HG02840 (cell line): ENCODE results near the gene SLC25A14.

Experiments used
- ATAC-seq: cut with Tn5 transposase; IDR thresholded peaks from one replicate; pipeline ENCODE4 v1.9.1; 2021; ENCODE audit warnings: mild to moderate bottlenecking, moderate library complexity, moderate number of reproducible peaks; ENCODE audit not compliant: unreplicated experiment, low FRiP score

SLC25A14 gene

DNA sequence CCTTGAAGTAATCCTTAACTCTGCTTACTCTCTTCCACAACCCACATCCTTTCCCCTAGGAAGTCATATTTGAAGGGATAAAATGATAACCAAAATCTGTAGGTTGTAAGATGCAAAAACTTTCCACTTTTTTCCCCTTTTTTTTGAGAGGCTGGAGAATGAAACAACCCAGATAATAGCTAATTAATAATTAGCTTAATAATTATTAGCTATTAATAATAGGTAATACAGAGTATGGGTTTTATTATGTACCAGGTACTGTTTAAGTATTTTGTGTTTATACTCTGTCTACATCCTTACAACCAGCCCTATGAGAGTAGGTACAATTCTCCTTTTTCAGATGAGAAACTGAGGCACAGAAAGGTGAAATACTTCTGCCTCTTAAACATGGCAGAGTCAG lies 36.4 kb downstream of the SLC25A14 start:
- ATAC-seq, result no peak

DNA sequence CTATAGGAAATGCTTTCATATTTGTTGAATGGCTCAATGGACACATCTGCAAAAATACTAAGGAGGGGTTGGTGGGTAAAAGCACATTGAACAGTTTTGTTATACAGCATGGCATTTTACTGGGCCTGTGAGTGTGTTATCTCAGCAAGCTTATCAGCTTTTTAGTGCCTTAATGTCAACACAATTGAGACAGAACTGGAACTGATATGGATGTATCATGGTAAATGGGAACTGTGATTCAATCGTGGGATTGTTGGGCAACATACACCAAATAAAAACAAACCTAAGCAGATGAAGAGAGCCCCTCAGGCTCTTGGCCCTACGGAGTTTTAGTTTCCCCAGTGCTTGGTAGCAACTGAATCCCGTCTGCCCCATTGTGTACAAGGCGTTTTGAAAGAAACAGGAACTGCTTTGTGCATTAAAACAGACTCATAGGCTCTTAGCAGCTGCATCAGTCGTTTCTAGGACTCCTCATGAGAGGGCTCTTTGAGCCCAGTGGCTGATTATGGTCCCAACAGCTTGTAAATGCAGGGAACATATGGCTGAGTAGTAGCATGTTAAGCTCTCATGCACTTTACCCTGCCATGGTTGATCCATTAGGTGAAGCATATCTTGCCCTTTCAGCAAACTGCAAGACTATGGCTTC lies 38.4 kb downstream of the SLC25A14 start:
- no peak for ATAC-seq

DNA sequence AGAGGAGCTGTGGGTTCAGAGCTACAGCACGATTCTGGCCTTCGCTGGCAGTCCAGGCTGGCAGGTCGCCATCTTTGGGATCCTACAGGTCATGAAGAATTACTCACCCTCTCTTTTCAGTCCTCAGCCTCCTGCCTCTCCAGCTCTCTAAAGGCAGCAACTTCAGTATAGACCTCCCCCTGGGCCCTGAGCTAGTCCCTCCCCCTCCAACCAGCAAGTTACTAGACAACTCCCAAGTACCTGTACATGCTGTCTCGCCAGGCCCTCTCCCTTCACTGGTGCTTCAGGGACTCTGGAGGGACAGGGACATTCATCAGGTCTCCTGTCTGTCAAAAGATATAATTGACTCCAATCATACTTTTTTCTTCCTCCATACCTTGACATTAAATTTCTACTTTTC lies 45.8 kb downstream of the SLC25A14 start, which contains the start of gene GPR119:
TSS of gene GPR119 (minus strand) at position 155 of the 400 bp plus-strand sequence. CDS start 227 bp downstream, outside the sequence.
- ATAC-seq, result no peak

DNA sequence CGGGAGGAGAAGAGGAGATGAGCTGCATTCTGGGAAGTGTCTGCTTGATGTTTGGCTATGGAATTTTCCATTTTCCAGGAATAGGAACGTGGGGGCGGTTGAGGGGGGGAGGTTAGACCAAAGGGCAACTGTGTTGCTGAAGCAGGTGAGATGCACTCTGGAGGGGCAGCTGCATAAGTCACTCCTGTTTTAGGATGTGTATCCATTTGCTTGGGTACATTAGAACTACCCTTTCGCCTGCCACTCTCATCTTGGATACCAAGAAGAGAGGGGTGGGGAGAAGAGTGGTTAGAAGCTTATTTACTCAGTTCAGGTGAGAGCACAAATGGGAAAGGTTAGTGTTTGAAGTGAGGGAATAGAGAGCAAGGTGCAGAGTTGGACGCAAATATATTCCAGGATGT lies 46.7 kb downstream of the SLC25A14 start:
- ATAC-seq, result no peak

DNA sequence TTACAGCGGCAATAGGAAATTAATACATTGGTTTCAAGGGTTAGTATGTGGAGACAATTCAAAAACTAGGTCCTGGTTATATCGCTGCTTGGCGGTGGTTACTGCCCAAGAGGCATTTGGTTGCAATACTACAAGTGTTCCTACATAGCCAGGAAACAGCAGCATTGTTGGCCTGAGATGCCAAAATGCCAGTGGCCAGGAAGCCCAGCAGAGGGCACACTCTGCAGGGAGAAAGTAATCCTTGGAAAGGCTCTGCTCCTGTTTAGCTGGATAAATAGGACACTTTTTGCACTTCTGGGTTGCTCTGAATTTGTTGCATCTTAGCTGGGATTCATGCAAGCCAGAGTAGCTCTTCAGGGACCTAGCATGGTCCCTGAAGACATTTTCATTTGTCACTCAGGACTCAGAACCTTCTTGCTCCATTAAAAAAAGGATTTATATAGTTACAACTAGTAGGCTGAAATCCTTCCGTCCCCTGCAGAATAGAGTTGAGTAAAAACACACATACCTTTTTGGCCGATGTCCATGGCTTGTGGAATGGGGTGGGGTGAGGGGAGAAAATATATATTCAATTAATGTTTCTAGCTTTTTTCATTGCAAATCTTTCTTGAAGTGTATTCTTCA lies 53.8 kb downstream of the SLC25A14 start:
- ATAC-seq, result no peak

DNA sequence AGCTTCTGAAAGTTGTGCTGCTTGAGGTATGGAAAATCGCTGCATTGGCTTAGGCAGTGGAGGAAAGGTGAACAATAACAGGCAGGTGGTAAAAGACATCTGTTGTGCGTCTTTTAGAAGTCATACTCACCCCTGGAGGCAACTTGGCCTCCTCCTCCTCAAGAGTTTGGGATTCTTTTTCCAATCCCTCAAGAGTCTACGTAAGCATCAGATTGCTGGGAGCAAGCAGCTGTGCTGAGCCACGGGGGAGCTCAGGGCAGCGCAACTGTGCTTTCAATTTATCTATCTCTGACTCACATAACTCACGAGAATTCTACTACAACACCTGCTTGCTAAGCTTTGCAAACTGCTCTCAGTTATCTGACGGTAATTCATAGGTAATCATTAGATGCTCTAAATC lies 55.6 kb downstream of the SLC25A14 start:
- ATAC-seq, result no peak

DNA sequence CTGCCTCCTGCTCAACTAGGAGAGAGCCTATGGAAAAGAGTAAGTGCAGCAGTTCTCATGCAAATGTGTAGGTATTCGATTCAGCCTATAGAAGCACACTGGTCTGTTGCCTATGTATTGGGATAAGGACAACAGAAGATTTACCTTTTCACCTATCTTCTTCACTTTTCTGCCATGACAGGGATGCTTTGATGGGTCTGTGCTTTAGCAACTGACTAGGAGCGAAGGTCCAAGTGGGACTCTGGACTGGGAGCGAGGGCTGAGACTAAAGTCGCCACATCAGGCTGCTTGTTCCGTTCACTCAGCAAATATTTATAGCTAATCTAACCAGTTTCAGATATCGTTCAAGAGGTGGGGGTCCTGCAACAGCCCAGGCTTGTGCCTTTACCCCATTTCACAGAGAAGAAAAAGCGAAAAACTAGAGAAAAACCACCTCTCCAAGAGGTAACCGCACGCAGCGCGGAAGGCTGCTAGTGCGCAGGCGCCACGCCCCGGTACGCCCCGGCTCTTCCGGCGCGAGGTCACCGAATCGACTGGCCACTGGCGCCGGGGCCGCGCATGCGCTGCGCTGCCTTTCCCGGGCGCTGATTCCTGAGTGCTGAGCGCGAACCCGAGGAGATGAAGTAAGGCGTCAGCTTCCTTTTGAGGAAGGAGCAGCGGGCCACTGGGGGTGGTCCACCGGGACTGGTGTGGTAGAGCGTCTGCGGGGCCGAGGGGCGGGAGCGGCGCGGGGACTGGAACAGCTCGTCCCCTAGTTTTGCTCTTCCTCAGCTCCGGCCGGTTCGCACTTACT lies 61.9 kb downstream of the SLC25A14 start, which contains the start of gene RBMX2:
TSS of gene RBMX2 (plus strand) at position 573 of the 793 bp plus-strand sequence. CDS start at position 619, 46 bp downstream.
- ATAC-seq, result peak; percentile 93

DNA sequence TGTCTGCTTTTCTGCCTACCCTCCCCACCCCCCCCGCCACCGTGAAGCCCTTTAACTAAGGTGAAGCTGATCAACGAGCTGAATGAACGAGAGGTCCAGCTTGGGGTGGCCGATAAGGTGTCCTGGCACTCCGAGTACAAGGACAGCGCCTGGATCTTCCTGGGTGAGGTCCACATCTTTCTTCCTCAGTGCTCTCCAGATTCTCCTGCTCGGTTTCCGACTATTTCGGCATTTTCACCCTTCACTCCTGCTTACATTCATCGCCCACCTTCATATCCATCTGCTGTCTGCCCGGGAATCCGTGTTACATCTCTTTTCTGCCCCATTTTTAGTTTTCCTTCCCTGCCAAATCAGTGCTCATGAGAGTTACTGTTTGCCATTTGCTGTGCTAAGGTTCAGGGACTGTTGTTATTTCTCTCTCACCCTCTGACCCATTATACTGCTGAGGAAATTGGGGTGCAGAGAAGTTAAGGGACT lies 62.5 kb downstream of the SLC25A14 start:
- ATAC-seq, result no peak

DNA sequence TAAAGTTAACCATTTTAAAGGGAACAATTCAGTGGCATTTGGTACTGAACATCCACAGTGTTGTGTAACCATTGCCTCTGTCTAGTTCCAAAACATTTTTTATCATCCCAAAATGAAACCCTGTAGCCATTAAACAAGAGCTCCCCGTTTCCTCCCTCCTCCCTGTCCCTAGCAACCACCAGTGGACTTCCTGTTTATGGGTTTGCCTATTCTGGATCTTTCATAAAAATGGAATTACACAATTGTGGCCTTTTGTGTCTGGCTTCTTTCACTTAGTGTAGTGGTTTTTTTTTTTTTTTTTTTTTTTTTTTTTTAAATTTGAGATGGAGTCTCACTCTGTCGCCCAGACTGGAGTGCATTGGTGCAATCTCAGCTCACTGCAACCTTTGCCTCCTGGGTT lies 73.7 kb downstream of the SLC25A14 start:
- ATAC-seq, result no peak

DNA sequence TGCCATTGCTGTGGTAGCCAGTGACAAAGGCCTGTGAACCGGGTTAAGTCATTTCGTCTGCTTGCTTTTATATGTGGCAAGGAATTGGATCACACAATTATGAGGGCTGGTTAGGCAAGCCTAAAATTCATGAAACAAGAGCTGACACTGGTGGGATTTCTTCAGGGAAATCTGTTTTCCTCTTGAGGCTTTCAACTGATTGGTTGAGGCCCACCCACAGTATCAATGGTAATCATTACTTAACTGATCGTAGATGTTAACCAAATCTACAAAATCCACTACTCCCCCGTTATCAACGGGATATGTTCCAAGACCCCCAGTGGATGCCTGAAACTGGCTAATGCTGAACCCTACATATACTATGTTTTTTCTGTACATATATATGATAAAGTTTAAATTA lies 75.1 kb downstream of the SLC25A14 start:
- ATAC-seq, result no peak

DNA sequence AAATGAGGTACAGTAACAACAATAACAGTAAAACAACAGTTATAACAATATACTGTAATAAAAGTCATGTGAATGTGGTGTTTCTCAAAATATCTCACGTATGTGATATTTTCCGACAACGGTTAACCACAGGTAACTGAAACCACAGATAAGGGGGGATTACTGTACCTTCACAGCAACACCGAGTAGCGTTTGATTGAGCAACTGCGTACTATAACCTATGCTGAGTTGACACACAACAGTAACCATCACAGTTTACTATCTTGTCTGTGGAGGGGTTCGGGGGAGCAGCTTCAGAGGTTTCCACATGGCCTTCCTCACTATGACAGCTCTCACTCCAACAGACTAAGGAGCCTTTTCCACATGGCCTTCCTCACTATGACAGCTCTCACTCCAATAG lies 75.5 kb downstream of the SLC25A14 start:
- ATAC-seq, result no peak

DNA sequence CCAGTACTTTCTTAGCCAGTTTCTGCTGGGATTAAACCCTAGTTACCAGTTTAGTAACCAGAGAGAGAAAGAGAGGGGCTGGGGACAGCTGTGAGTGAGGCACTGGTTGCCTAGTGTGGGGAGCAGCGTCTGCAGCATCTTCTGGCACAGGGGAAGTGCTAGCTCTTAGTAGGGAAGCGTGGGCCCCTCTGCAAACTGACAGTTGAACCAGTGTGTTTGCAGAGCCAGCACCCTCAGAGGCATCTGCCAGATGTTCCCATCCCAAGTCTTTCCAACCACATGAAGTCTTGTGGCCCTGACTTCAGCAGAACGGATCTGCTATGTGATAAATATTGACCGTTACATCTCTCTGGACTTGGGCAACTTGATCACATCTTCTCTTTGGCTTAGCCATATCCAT lies 77.1 kb downstream of the SLC25A14 start:
- ATAC-seq, result no peak

DNA sequence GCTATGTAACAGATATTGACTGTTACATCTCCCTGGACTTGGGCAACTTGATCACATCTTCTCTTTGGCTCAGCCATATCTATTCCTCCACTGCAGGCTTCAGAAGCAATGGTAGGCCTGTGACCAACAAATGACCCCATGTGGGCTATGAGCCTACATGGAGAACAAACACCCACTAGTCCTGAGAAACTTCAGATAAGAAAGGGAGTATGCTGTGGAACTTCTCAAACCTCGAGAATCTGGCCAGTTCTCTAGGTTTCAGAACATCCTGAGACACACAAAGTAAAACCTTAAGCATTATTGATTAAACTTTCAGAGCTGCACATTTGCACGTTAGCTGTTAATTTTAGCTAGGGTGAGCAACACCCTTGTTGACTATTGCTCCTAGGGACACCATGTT lies 78.3 kb downstream of the SLC25A14 start:
- ATAC-seq, result no peak

DNA sequence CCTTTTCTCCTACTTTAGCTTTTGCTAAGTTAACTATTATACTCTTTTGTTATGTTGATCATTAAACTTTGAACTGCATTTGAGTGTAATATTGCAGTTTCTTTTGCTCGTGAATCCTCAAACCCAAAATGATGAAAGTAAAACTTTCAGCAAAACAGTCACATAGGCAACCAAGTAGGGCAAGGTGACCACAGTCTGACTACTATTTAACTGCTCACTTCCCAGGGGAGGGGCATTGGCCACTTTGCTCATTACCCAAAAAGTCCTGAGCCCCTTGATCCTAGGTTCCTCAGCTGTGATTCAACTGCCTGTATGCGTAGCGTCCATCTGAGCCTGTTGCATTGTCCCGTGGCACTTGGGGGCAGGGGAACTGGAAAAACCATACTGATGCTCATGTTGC lies 79.0 kb downstream of the SLC25A14 start:
- ATAC-seq, result no peak

DNA sequence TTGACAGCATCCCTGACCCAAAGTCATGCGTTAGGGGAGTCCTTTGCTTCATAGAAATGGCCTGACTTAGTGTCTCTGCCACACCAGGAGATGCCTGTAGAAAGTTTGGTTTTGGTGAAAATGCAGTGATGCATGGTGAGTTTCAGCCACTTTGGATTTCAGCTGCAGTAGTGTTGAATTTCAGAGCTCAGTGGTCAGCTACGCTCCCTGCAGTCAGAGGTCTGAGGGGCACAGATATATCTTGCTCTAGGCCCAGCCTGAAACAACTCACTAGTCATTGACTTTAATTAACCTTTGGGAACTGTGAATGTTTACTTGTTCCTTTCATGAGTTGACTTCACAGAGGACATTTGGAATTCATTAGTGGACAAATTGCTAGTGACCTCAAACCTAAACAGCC lies 79.5 kb downstream of the SLC25A14 start:
- ATAC-seq, result no peak
